Measurements from ENCODE around the gene CMKLR1.

Gene CMKLR1

GRCh38 chr12:108360487-108360886, 21.4 kb upstream of the CMKLR1 start:
- no peak for DNase-seq

- no peak for DNase-seq
These were observed 20.9 kb upstream of the CMKLR1 start for GRCh38 chr12:108360057-108360456.

- DNase-seq = no peak
These were observed 19.5 kb upstream of the CMKLR1 start for GRCh38 chr12:108358580-108358965.

- no peak for DNase-seq
These were observed 18.9 kb upstream of the CMKLR1 start for GRCh38 chr12:108357834-108358579.

- no peak for DNase-seq
These were observed 18.0 kb upstream of the CMKLR1 start for GRCh38 chr12:108356835-108357806.

- no peak for DNase-seq
These were observed 16.0 kb upstream of the CMKLR1 start for GRCh38 chr12:108355069-108355468.

- no peak for DNase-seq
These were observed 13.5 kb upstream of the CMKLR1 start for GRCh38 chr12:108352591-108352990.

GRCh38 chr12:108350511-108350910, 11.4 kb upstream of the CMKLR1 start:
- no peak for DNase-seq

- no peak for DNase-seq
These were observed 10.2 kb upstream of the CMKLR1 start for GRCh38 chr12:108349278-108349688.

GRCh38 chr12:108348842-108349241, 9.7 kb upstream of the CMKLR1 start:
- DNase-seq = no peak

- DNase-seq = no peak
These were observed 7.9 kb upstream of the CMKLR1 start for GRCh38 chr12:108346727-108347710.

GRCh38 chr12:108345716-108346633, 6.9 kb upstream of the CMKLR1 start:
- no peak for DNase-seq

GRCh38 chr12:108342985-108343384, 3.9 kb upstream of the CMKLR1 start:
- no peak for DNase-seq

- DNase-seq = no peak
These were observed 3.0 kb upstream of the CMKLR1 start for GRCh38 chr12:108341854-108342847.

- no peak for DNase-seq
These were observed 2.2 kb upstream of the CMKLR1 start for GRCh38 chr12:108341356-108341755.

GRCh38 chr12:108340037-108340436, 926 bp upstream of the CMKLR1 start:
- DNase-seq = no peak

- no peak for DNase-seq
These were observed 1.6 kb downstream of the CMKLR1 start for GRCh38 chr12:108337235-108338223.

GRCh38 chr12:108335349-108336119, 3.6 kb downstream of the CMKLR1 start:
- no peak for DNase-seq

Measured in NCI-H526 treated with DMSO at 0.1 percent for 48 hours (cell line).